ENCODE measurements around the gene AHDC1. TPM values are rescaled to one million over a fixed set of nuclear protein-coding genes. Genes with fewer than 3 reads are reported as not detected.

Gene AHDC1
- total and polyA plus RNA-seq, 12 donors: 17.0 to 53.1 (median 40.7) TPM

DNA sequence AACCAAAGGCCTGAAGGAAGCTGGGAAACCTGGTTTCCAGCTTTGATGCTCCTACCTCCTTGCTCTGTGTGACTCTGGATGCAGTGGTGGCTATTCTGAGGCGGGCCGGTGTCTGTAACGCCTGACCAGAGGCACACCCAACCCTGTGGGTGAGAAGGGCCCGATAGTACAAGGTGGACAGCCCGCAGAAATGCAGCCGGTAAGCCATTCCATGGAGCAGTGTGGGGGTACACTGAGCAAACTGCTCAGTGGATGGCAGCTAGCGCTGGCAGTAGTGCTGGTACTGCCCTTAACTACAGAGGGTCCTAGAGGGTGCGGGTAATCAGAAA is 36.0 kb downstream of the AHDC1 start:
- 58 to 68% methylated on average over 8 of the region's 8 CpGs for WGBS, 2 donors

DNA sequence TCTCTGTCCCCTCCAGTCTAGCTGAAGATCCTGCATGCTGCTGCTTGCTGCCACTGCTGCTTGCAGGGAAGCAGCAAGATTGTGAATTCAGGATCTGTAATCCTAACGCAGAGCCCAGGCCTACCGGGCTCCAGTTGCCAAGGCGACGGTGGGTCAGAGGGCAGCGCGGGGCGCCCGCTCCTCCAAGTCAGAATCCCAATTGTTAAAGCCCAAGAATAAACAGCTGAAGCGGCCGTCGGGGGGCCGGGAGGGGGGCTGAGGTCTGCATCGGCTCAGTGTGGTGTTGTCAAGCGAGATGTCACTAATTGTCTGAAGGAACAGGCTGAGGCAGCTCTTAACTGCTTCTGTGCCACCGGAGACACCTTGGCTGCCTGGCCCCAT is 36.8 kb downstream of the AHDC1 start:
- ATAC-seq (no peak), DNase-seq (no peak)
- Histone ChIP-seq H3K36me3 (peaks cover 0 to 4% (median 0%) of the 10 kb centered on the region in 9 donors), H3K9me3 (no peaks in the 10 kb centered on the region), H3K27me3 (no peaks in the 10 kb centered on the region), H3K27ac (peak overlapping the region in 8 of 10 donors; percentile 55 to 98 (median 93)), H3K4me3 (no peak overlapping the region), H3K4me1 (peaks cover 57 to 100% (median 94%) of the 10 kb centered on the region in 9 donors)
- WGBS, 2 donors: 50 to 57% methylated on average over 15 of the region's 15 CpGs
- TF ChIP-seq, protein P1, sequence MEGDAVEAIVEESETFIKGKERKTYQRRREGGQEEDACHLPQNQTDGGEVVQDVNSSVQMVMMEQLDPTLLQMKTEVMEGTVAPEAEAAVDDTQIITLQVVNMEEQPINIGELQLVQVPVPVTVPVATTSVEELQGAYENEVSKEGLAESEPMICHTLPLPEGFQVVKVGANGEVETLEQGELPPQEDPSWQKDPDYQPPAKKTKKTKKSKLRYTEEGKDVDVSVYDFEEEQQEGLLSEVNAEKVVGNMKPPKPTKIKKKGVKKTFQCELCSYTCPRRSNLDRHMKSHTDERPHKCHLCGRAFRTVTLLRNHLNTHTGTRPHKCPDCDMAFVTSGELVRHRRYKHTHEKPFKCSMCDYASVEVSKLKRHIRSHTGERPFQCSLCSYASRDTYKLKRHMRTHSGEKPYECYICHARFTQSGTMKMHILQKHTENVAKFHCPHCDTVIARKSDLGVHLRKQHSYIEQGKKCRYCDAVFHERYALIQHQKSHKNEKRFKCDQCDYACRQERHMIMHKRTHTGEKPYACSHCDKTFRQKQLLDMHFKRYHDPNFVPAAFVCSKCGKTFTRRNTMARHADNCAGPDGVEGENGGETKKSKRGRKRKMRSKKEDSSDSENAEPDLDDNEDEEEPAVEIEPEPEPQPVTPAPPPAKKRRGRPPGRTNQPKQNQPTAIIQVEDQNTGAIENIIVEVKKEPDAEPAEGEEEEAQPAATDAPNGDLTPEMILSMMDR (IDR thresholded peaks at IDR 0.05): no peak
- intact Hi-C loops (cut with DNase I): loop anchor here in 1 of 10 donors (5.0 kb wide), 1 partner anchor 35 kb away; the partner anchor contains the start of gene AHDC1

More for the DNA sequence above, 36.0 kb downstream of the AHDC1 start:
- peak overlapping the region in 6 of 10 donors; percentile 41 to 50 (median 42) for H3K4me3 ChIP-seq
- no peak for DNase-seq
- H3K9me3 ChIP-seq: no peaks in the 10 kb centered on the region
- ATAC-seq: peak in 1 of 8 donors; percentile 0
- H3K4me1 ChIP-seq: peaks cover 58 to 100% (median 94%) of the 10 kb centered on the region in 9 donors
- TF ChIP-seq, protein P1 (IDR thresholded peaks at IDR 0.05): no peak
- H3K36me3 ChIP-seq: peaks cover 0 to 4% (median 0%) of the 10 kb centered on the region in 9 donors
- intact Hi-C loops (cut with DNase I): loop anchor here in 2 of 10 donors (1.0 to 5.0 kb wide), 3 partner anchors 33 to 49 kb away; partner anchors contain the start of gene AHDC1 (in 1 of the 2)
- no peaks in the 10 kb centered on the region for H3K27me3 ChIP-seq
- H3K27ac ChIP-seq: peak overlapping the region in 8 of 10 donors; percentile 55 to 98 (median 93)

DNA sequence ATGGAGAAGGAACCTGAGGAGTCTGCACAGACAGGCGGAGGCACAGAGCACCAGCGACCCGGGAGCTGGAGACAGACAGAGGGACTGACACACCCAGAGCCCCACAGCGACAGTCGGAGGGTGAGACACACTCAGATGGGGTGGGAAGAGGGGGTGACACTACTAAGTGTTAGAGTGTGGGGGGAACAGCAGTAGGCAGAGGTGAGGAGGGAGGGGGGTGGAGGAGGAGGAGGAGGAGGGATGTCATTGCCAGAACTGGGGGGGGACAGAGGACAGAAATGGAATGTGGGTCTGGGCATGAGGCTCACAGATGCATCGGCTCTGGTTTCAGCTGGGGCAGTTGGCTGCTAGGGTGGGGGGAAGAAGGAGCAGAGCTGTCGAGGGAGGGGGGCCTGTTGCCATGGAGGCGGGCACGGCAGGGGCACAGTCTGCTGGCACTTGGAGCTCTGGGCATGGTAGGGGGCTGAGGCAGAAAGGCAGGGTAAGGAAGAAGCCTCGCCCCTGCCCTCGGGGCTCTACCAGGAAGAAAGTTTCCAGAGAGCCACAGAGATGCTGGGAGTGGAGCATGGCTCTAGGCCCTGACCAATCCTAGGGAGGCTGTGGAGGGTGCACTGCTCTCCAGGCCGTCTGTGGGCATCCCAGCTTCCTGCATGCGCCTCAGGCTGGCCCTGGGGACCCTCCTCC is 37.3 kb downstream of the AHDC1 start:
- H3K4me3 ChIP-seq: no peak overlapping the region
- intact Hi-C loops (cut with DNase I): loop anchor here in 1 of 10 donors (5.0 kb wide), 1 partner anchor 36 kb away; the partner anchor contains the start of gene AHDC1
- DNase-seq: no peak

More for the DNA sequence above, 37.3 kb downstream of the AHDC1 start:
- 36 to 46% methylated on average over 13 of the region's 13 CpGs for WGBS, 2 donors
- Histone ChIP-seq H3K27ac (peak overlapping the region in 9 of 10 donors; percentile 76 to 98 (median 92)), H3K9me3 (no peaks in the 10 kb centered on the region), H3K36me3 (peaks cover 0 to 4% (median 0%) of the 10 kb centered on the region in 9 donors), H3K27me3 (no peaks in the 10 kb centered on the region), H3K4me1 (peaks cover 56 to 100% (median 94%) of the 10 kb centered on the region in 9 donors)
- ATAC-seq: no peak
- TF ChIP-seq, protein P1 (IDR thresholded peaks at IDR 0.05): no peak
